ENCODE data around the gene ADGRD1.
"Not testable (repeated sequence)": the region's sequence is repeated elsewhere in the genome, so short reads cannot be mapped to it uniquely, and the experiment has no call there.

Gene ADGRD1

DNA sequence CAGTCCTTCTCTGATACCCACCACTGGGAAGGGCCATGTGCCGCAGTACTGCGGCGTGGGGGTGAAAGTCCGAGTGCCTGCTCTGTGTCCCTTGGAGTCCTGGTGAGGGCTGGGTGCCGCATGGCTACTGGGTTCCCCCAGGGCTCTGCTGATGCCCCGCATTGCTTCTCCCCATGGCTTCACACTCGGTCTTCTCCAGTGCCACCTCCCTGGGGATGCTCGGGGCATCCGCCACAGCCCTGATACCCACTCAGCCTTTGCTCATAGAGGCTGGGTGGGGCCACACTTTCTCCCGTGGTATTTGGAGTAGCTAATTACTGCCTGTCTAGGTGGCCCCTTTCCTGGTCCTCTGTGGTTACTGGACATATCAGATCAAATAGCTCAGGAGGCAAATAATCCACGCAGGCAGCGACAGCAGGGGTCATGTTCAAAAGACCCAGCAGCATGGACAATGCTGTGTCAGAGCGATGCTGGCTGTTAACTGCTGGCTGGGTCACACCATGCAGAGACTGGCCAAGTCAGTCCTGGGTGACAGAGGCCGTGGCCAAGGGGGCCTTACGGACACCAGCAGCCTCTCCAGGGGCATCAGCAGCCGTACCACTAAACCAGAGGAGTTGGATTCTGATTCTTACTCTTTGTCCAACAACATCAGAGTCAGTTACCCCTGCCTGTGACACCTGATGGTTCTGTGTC is 106.5 kb downstream of the ADGRD1 start:
- DNase-seq: no peak

DNA sequence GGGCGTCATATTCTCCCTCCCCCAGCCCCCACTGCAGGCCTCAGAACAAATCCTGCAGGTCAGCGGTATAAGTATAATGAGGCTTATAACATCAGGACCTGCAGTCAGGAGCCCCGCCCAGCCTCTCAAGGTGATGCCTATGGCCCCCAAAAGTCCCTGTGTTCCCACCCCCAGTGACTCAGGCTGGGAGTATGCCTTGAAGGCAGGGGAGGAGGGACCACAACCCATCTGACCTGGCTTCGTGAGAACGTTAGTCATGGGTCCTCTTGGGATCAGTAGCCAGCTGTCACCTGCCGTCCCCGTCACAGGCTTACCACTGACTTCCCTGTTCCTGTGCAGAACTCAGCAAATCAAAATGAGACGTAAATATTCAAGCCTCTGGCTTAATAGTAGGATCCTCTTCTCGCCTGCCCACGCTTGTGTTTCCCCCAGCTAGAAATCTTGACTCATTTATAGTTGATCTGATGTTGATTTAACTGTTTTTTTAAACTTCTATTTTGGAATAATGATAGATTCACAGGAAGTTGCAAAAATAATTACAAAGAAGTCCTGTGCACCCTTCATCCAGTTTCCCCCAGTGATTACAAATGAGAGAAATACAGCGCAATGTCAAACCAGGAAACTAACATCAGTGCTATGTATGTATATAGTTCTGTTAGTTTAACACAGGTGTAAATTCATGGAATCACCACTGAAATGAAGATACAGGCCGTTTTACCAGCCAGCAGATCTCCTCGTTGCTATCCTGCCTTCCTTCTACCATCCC is 107.5 kb downstream of the ADGRD1 start:
- DNase-seq: no peak

GRCh38 chr12:131063413-131063812 is 109.7 kb downstream of the ADGRD1 start:
- DNase-seq: no peak

GRCh38 chr12:131063960-131064359 is 110.3 kb downstream of the ADGRD1 start:
- DNase-seq: no peak

- DNase-seq: no peak
Observed at GRCh38 chr12:131065279-131065678, 111.6 kb downstream of the ADGRD1 start.

DNA sequence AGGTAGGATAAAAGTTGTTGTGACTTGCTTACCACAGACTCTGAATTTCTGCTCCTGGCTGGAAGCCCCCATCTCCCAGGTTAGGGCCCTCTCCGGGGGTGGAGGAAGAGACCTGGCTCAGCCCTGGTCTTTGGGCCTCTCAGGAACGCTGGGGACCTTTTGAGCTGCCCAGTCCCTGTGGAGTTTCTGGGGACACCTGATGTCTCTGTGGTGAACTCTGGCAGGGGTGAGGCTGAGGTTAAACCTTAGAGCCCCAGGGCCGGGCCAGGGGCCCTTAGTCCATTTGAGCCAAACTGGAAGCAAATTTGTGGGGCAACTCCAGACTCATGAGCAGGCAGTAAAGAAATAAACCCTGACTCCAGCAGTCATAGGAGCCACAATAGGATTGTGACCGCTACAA is 112.1 kb downstream of the ADGRD1 start:
- DNase-seq: no peak

GRCh38 chr12:131066207-131066885 is 112.6 kb downstream of the ADGRD1 start:
- DNase-seq: no peak

GRCh38 chr12:131066886-131067490 is 113.3 kb downstream of the ADGRD1 start:
- DNase-seq: no peak

DNA sequence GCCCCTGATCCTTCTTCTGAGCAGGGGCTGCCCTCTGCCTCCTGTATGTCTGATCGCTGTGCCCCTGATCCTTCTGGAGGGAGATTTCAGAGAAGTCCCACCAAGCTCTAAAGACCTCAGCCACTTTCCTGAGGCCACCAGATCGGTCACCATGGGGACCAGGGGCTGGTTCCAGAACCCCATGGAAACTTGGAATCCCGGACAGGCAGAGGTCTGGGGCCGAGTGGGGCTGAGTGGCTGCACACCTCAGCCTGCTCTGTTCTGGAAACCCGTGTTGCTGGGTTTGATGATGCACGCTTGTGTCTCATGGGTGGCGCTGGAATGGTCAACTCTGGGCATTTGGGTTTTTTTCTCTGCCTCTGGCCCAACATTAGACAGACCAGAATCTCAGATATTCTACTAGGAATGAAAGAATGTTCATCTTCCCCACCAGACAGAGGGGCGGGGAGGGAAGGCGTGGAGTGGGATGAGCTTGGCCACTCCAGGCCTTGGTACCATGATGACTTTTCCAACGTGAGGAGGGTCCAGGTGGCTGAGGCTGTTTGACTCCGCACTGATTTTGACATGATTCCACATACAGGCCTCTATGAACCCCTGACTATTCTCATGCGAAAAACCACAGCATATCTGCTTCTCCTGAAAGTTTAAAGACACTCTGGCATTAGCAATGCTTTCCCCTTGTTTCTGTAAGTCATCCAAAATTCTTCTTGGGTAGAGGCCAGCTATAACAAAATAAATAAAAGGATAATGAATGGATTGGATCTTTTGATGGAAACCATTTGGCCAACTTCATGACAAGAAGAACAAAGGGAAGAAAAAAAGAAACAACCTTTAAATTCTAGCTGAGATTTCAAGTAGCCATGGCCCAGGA is 114.5 kb downstream of the ADGRD1 start:
- DNase-seq: no peak

DNA sequence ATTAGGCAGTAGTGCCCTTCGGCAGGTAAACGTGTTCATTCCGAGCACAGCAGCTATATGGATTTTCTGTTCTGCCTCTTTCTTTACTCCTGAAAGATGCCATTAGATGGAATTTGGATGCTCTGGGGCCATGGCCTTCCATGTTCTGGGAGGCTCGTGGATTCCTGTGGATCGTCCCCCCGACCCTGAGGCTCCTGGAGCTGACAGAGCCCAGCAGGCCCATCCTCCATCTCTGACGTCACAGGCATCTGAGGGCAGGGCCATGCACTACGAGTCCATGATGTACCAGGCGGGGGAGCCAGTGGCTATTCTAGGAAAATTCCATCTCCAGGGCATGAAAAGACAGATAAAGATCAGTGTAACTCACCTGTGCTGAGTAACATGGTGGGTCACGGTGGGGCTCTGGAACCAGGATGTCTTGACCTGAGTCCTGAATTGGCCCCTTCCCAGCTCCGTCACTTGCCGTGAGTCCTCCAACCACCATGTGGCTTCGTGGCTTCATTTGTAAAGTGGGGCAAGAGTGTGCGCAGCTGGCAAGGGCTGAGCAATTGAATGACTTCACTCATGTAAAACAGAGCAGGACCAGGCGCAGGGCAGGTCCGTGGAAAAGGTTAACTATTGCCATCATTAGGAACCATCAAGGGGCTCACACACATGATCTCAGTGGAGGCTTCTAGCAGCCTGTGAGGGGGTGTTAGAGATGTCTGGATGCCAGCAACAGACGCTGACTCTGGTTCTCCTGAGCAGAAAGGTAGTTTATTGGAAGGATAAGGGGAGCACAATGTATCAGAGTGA is 115.4 kb downstream of the ADGRD1 start:
- DNase-seq: not testable (repeated sequence)

DNA sequence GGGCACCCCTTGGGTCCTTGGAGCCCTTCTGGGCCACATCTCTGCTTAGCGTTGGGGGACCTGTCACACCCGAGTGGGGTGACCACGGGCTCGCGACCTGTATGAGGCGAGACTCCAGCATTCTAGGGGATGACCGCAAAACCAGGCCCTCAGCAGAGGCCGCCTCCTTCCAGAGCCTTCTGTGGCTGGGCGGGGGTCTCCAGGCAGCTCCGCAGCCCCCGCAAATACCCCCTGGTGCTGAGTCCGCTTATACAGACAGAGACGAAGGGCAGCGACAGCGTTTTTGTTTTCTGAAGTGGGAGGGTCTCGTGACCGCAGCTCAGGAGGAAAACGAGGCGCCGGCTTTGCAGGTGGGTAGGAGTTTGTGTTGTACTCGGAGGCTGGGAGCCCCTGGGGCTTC is 116.4 kb downstream of the ADGRD1 start:
- DNase-seq: not testable (repeated sequence)

- not testable (repeated sequence) for DNase-seq
Observed at GRCh38 chr12:131070668-131071067, 117.0 kb downstream of the ADGRD1 start.

GRCh38 chr12:131071234-131071820 is 117.6 kb downstream of the ADGRD1 start:
- DNase-seq: peak; percentile 16

DNA sequence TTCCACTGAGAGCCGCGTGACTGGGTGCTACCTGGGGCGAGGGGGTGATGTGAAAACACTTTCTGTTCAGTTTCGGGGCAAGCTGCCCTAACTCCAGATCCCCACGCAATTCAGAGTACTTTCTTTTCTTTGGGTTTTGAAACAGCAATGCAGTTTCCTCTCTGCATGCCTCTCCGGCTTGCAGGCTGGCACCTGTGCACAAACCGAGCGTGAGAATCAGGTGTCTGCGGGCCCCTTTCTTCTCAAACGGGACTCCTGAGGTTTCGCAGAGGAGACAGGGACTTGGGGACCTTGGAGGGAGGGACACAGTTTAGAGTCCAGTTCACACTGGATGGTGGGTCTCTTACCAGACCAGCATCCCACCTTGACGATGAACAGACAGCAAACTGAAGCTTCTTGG is 118.2 kb downstream of the ADGRD1 start:
- DNase-seq: not testable (repeated sequence)

- DNase-seq: no peak
Observed at GRCh38 chr12:131072451-131073230, 118.9 kb downstream of the ADGRD1 start.

GRCh38 chr12:131074221-131075083 is 120.7 kb downstream of the ADGRD1 start:
- no peak for DNase-seq

DNA sequence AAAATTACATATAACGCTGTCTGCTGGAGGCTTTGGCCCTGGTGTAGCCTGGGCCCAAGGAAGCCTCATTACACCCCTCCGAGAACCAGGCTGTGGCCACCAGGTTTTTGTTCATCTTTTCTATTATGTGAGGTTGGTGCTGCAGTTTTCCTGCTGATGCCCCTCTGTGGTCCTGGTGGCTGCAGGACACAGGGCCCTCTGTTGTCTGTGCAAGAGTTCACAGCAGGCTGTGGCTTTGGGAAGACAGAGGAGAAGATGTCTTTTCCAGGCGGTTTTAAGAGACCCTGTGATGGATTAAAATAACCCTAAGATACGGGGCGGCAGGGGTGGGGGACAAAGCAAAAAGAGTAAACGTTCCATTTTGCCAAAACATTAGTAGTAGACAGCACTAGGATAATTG is 121.5 kb downstream of the ADGRD1 start:
- no peak for DNase-seq

- DNase-seq: no peak
Observed at GRCh38 chr12:131075611-131076010, 121.9 kb downstream of the ADGRD1 start.

DNA sequence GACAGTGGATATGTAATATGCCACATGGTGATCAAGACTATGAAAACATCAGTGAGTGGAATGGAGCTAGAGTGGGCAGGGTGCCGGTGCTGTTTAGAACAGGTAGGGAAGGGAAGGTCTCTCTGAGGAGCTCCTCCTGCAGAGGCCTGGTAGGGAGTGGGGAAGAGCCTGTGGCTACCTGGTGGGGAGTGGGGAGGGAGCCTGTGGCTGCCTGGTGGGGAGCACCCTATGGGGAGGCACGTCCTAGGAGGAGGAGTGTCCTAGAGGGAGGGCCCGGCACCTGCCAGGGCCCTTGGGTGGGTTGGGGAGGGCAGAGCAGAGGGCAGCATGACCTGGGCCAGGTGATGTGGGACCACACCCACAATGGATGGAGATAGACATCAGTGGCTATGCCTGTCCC is 122.6 kb downstream of the ADGRD1 start:
- DNase-seq: no peak

Measured in hematopoietic multipotent progenitor cell treated with erythropoietin and hydrocortisone succinate and interleukin-3 and kit ligand, for 4 days (in vitro differentiated cells).